GM18951 (cell line): ENCODE measurements around the gene NECTIN1.
A peak's percentile ranks its signal among the peaks of the same experiment; 100 is the strongest.

ENCODE experiments used
- POLR2A ChIP-seq: IDR thresholded peaks from 4 replicates; pipeline ENCODE4 v1.6.1; 2011; ENCODE audit warnings: mild to moderate bottlenecking; ENCODE audit not compliant: insufficient read length, insufficient read depth; ENCODE audit errors: extremely low read depth
- in situ Hi-C: fragments of 300-500 bp; cut with MboI; formaldehyde crosslinking; loops from one replicate; pipeline ENCODE4 v1.12.0; 2022; ENCODE audit warnings: low sequenced_read_pairs, mixed read lengths, inconsistent platforms; ENCODE audit not compliant: unreplicated experiment

The NECTIN1 gene

GRCh38 chr11:119685111-119685746 lies 43.8 kb downstream of the NECTIN1 start:
- no peak for TF ChIP-seq POLR2A
- in situ Hi-C loops: no loop called here

- TF ChIP-seq POLR2A: no peak
- in situ Hi-C loops: no loop called here
Observed at GRCh38 chr11:119684361-119685110, 44.5 kb downstream of the NECTIN1 start.

GRCh38 chr11:119683783-119684182 lies 45.2 kb downstream of the NECTIN1 start:
- in situ Hi-C loops: no loop called here
- no peak for TF ChIP-seq POLR2A

GRCh38 chr11:119681361-119681910 lies 47.6 kb downstream of the NECTIN1 start:
- in situ Hi-C loops: no loop called here
- no peak for TF ChIP-seq POLR2A

GRCh38 chr11:119680541-119681360 lies 48.2 kb downstream of the NECTIN1 start:
- in situ Hi-C loops: no loop called here

GRCh38 chr11:119679346-119679745 lies 49.7 kb downstream of the NECTIN1 start:
- in situ Hi-C loops: no loop called here
- no peak for TF ChIP-seq POLR2A

More at GRCh38 chr11:119680541-119681360, 48.2 kb downstream of the NECTIN1 start:
- TF ChIP-seq POLR2A: no peak

GRCh38 chr11:119678351-119678750 lies 50.6 kb downstream of the NECTIN1 start:
- no peak for TF ChIP-seq POLR2A
- in situ Hi-C loops: no loop called here

GRCh38 chr11:119677840-119678239 lies 51.2 kb downstream of the NECTIN1 start:
- no peak for TF ChIP-seq POLR2A
- in situ Hi-C loops: no loop called here

- no peak for TF ChIP-seq POLR2A
- in situ Hi-C loops: no loop called here
Observed at GRCh38 chr11:119676461-119677020, 52.5 kb downstream of the NECTIN1 start.

GRCh38 chr11:119673759-119674336 lies 55.2 kb downstream of the NECTIN1 start:
- TF ChIP-seq POLR2A: peak; percentile 44
- in situ Hi-C loops: loop anchor here (25.0 kb wide), 1 partner anchor 438 kb away; no protein-coding TSS in a partner anchor

- in situ Hi-C loops: loop anchor here (25.0 kb wide), 1 partner anchor 439 kb away; no protein-coding TSS in a partner anchor
- no peak for TF ChIP-seq POLR2A
Observed at GRCh38 chr11:119673052-119673758, 55.8 kb downstream of the NECTIN1 start.

- TF ChIP-seq POLR2A: no peak
- in situ Hi-C loops: loop anchor here (25.0 kb wide), 1 partner anchor 440 kb away; no protein-coding TSS in a partner anchor
Observed at GRCh38 chr11:119672597-119672996, 56.4 kb downstream of the NECTIN1 start.

GRCh38 chr11:119671561-119672015 lies 57.4 kb downstream of the NECTIN1 start:
- TF ChIP-seq POLR2A: no peak
- in situ Hi-C loops: loop anchor here (25.0 kb wide), 1 partner anchor 441 kb away; no protein-coding TSS in a partner anchor
